Stimulated activated CD4-positive, alpha-beta T cell treated with anti-CD3 and anti-CD28 coated beads, Interleukin-2, amount 100 ng/mL, for 24 hours (primary cell): ENCODE data around the gene BRMS1.
A peak's percentile ranks its signal among the peaks of the same experiment; 100 is the strongest.
"Not testable (repeated sequence)": the region's sequence is repeated elsewhere in the genome, so short reads cannot be mapped to it uniquely, and the experiment has no call there.

Source experiments
- DNase-seq, 2 donors: peaks; one replicate each; pipeline ENCODE4 v3.0.0-alpha.2; 2020

Gene BRMS1

GRCh38 chr11:66362481-66363147 is 17.7 kb upstream of the BRMS1 start:
- no peak for DNase-seq

GRCh38 chr11:66361502-66361941 is 16.6 kb upstream of the BRMS1 start:
- no peak for DNase-seq

- DNase-seq: no peak
Observed at GRCh38 chr11:66360406-66361073, 15.6 kb upstream of the BRMS1 start.

- DNase-seq: no peak
Observed at GRCh38 chr11:66359662-66360087, 14.8 kb upstream of the BRMS1 start.

- not testable (repeated sequence) for DNase-seq
Observed at GRCh38 chr11:66350560-66351235, 5.8 kb upstream of the BRMS1 start.

GRCh38 chr11:66349084-66349386 is 4.1 kb upstream of the BRMS1 start:
- DNase-seq: no peak

- DNase-seq: peak; percentile 87 to 90
Observed at GRCh38 chr11:66347425-66348276, 2.7 kb upstream of the BRMS1 start, which contains the start of gene B4GAT1. Gene B4GAT1 (minus strand): TSS chr11:66347629. CDS start chr11:66347545, 84 bp downstream.

GRCh38 chr11:66346476-66347424 is 1.8 kb upstream of the BRMS1 start:
- no peak for DNase-seq

- no peak for DNase-seq
Observed at GRCh38 chr11:66345316-66345649, 379 bp upstream of the BRMS1 start.

- DNase-seq: no peak
Observed at GRCh38 chr11:66343176-66343575, 1.7 kb downstream of the BRMS1 start.

- DNase-seq: no peak
Observed at GRCh38 chr11:66341502-66342126, 3.3 kb downstream of the BRMS1 start.

- no peak for DNase-seq
Observed at GRCh38 chr11:66340596-66341501, 4.1 kb downstream of the BRMS1 start.

- no peak for DNase-seq
Observed at GRCh38 chr11:66339686-66340483, 5.0 kb downstream of the BRMS1 start.

- DNase-seq: no peak
Observed at GRCh38 chr11:66339162-66339675, 5.7 kb downstream of the BRMS1 start.

GRCh38 chr11:66338276-66339161 is 6.4 kb downstream of the BRMS1 start:
- DNase-seq: no peak

GRCh38 chr11:66337103-66337899 is 7.6 kb downstream of the BRMS1 start:
- no peak for DNase-seq
